ENCODE measurements around the gene CACNA1F. TPM values are rescaled to one million over a fixed set of nuclear protein-coding genes. Genes with fewer than 3 reads are reported as not detected.

CACNA1F gene
- total RNA-seq, 1 experiment from 2014 or later = not detected

DNA sequence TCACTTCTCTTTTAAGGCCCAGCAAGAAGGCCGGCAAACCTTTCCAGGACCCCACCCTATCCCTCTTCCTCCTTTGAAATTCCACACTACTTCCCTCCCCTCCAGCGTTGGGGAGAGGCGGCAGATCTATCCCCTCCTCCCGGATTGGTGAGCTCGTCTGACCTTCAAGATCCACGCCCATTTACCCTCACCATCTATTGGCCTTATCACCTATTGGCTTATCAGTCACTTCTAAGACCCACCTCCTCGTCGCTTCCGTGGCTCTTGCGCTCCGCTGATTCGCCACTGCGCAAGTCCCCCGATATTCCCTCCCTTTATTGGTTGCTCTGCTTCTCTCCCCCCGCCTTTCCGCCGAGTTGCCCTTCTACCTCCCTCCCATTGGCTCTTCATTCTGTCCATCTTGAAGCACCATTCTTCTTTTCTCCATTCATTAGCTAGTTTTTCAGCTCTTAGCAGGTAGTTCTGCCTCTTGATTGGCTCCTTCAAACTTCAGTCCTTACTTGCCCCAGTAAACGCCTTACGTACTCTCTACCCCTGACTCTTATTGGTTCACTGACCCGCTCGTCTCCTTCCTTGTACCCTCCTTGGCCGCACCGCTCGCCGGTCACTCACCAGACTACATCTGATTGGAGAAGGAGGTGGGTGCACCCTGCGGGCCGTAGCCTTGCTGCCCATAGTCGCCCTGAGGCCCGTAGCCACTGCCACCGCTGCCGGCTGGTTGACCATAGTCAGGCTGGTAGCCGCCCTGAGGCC is 42.1 kb downstream of the CACNA1F start:
- intact Hi-C loops (cut with micrococcal nuclease) = loop anchor here (1.0 to 10.0 kb wide), 2 partner anchors 78 to 564 kb away; partner anchors contain the start of gene PPP1R3F

GRCh38 chrX:49189606-49190005 is 43.5 kb downstream of the CACNA1F start:
- Histone ChIP-seq H3K27me3 (ENCODE audit: low read length) (no peaks in the 10 kb centered on the region), H2AFZ (ENCODE audit: low read length) (no peak overlapping the region), H3K9me3 (ENCODE audit: low read length) (no peaks in the 10 kb centered on the region), H3K4me3 (ENCODE audit: low read length) (peak overlapping the region; percentile 59), H3K4me2 (ENCODE audit: low read length) (peak overlapping the region; percentile 76), H3K36me3 (ENCODE audit: low read depth, low read length) (no peaks in the 10 kb centered on the region), H3K9ac (ENCODE audit: low read length) (0 out of 2 replicates have a peak overlapping the region, but pooled peaks have one; percentile 69), H3K9me2 (replicated peaks; ENCODE audit: low read length) (no peaks in the 10 kb centered on the region), H3F3A (ENCODE audit: low read length, unreplicated experiment) (no peaks in the 10 kb centered on the region), H4K20me1 (ENCODE audit: low read length) (no peaks in the 10 kb centered on the region), H3K79me2 (ENCODE audit: low read length) (peaks cover 19% of the 10 kb centered on the region), H3K4me1 (ENCODE audit: insufficient read depth, low read length) (peaks cover 24% of the 10 kb centered on the region), H3K27ac (ENCODE audit: low read length) (no peak overlapping the region)
- no peak for DNase-seq
- intact Hi-C loops (cut with micrococcal nuclease) = loop anchor here (10.0 kb wide), 1 partner anchor 565 kb away; no protein-coding TSS in a partner anchor
- no TSS peak for BruUV-seq (replicated peaks)
- ChIA-PET POLR2A (ENCODE audit: unreplicated experiment) (no interaction called here), CTCF (no interaction called here)
- no peak for TF ChIP-seq EZH2phosphoT487 (IDR thresholded peaks at IDR 0.05; ENCODE audit: borderline replicate concordance, low read length)
- no peak for TF ChIP-seq EZH2 (IDR thresholded peaks at IDR 0.05; ENCODE audit: low read length, unreplicated experiment)
- no peak for TF ChIP-seq CTCF (conservative IDR thresholded peaks at IDR 0.05; ENCODE audit: low read depth, low read length)
- ATAC-seq = no peak

More for the DNA sequence above, 42.1 kb downstream of the CACNA1F start:
- no peaks in the 10 kb centered on the region for H3K9me3 ChIP-seq (ENCODE audit: low read length)
- peaks cover 20% of the 10 kb centered on the region for H3K4me1 ChIP-seq (ENCODE audit: insufficient read depth, low read length)
- TF ChIP-seq EZH2phosphoT487 (IDR thresholded peaks at IDR 0.05; ENCODE audit: borderline replicate concordance, low read length) (no peak), CTCF (conservative IDR thresholded peaks at IDR 0.05; ENCODE audit: low read depth, low read length) (no peak), EZH2 (IDR thresholded peaks at IDR 0.05; ENCODE audit: low read length, unreplicated experiment) (no peak)
- ChIA-PET CTCF (interaction anchor here (0.5 to 1.3 kb wide), 6 partner anchors 28 to 1014 kb away, joined by 3 to 11 read pairs (median 4); partner anchors contain the start of gene MAGIX), POLR2A (ENCODE audit: unreplicated experiment) (interaction anchor here (0.5 to 1.3 kb wide), 5 partner anchors 78 to 731 kb away, joined by 3 to 11 read pairs (median 5); partner anchors contain the start of genes CLCN5, PPP1R3F and USP27X)
- BruUV-seq (replicated peaks) = no TSS peak
- peaks cover 7% of the 10 kb centered on the region for H3K79me2 ChIP-seq (ENCODE audit: low read length)
- no peaks in the 10 kb centered on the region for H4K20me1 ChIP-seq (ENCODE audit: low read length)
- H3K9ac ChIP-seq (ENCODE audit: low read length) = peak overlapping the region; percentile 89
- peak overlapping the region; percentile 39 for H3K27ac ChIP-seq (ENCODE audit: low read length)
- ATAC-seq (peak; percentile 87), DNase-seq (peak; percentile 98)
- no peaks in the 10 kb centered on the region for H3K27me3 ChIP-seq (ENCODE audit: low read length)
- H3K4me2 ChIP-seq (ENCODE audit: low read length) = peak overlapping the region; percentile 84
- H2AFZ ChIP-seq (ENCODE audit: low read length) = peak overlapping the region; percentile 74
- H3F3A ChIP-seq (ENCODE audit: low read length, unreplicated experiment) = no peaks in the 10 kb centered on the region
- H3K36me3 ChIP-seq (ENCODE audit: low read depth, low read length) = no peaks in the 10 kb centered on the region
- no peaks in the 10 kb centered on the region for H3K9me2 ChIP-seq (replicated peaks; ENCODE audit: low read length)
- H3K4me3 ChIP-seq (ENCODE audit: low read length) = peak overlapping the region; percentile 87
